ENCODE data around the gene NRXN2.

NRXN2 gene

DNA sequence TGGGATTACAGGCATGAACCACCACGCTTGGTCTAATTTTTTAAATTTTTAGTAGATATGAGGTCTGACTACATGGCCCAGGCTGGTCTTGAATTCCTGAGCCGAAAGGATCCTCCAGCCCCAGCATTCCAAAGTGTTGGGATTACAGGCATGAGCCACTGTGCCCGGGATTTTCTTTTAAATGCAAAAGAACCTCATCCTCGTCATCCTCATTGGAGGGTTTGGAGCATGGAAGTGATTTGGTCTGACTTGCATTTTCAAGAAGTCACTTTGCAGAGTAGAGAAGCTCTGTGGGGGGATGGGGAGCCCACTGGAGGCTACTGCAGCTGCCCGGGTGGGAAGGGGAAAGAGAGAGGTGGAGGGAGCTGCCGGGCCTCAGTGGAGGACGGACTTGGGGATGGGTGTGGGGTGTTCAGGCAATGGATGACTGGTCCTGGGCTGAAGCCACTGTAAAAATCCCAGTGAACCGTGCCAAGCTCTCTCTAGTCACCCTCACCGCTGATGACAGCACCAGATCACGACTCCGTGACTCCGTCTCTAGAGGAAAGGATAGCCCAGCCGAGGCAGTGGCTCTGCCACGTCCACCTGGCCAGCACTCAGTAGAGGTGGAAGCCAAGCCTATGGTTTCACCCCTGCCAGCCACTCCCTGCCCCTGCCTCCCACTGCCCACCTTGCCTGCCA, 164.8 kb downstream of the NRXN2 start:
- Histone ChIP-seq H3F3A (ENCODE audit: insufficient read depth, low read length) (no peaks in the 10 kb centered on the region), H3K4me1 (ENCODE audit: insufficient read depth, low read length, severe bottlenecking) (no peaks in the 10 kb centered on the region), H3K9me3 (ENCODE audit: low read length) (no peaks in the 10 kb centered on the region), H2AFZ (ENCODE audit: low read length) (no peak overlapping the region), H3K79me2 (ENCODE audit: insufficient read depth, low read length) (no peaks in the 10 kb centered on the region), H3K36me3 (ENCODE audit: insufficient read depth, low read length) (no peaks in the 10 kb centered on the region), H4K20me1 (ENCODE audit: insufficient read depth, low read length) (no peaks in the 10 kb centered on the region), H3K27me3 (ENCODE audit: insufficient read depth, low read length) (0 out of 2 replicates have a peak, but pooled peaks cover 3% of the 10 kb centered on the region), H3K4me3 (ENCODE audit: low read depth, low read length, poor library complexity, severe bottlenecking) (no peak overlapping the region), H3K9ac (ENCODE audit: low read length) (no peak overlapping the region), H3K4me2 (ENCODE audit: low read length) (no peak overlapping the region), H3K27ac (ENCODE audit: low read depth, low read length, poor library complexity, severe bottlenecking) (no peak overlapping the region), H3K9me2 (ENCODE audit: low read depth, low read length) (no peaks in the 10 kb centered on the region)
- TF ChIP-seq, protein P1, sequence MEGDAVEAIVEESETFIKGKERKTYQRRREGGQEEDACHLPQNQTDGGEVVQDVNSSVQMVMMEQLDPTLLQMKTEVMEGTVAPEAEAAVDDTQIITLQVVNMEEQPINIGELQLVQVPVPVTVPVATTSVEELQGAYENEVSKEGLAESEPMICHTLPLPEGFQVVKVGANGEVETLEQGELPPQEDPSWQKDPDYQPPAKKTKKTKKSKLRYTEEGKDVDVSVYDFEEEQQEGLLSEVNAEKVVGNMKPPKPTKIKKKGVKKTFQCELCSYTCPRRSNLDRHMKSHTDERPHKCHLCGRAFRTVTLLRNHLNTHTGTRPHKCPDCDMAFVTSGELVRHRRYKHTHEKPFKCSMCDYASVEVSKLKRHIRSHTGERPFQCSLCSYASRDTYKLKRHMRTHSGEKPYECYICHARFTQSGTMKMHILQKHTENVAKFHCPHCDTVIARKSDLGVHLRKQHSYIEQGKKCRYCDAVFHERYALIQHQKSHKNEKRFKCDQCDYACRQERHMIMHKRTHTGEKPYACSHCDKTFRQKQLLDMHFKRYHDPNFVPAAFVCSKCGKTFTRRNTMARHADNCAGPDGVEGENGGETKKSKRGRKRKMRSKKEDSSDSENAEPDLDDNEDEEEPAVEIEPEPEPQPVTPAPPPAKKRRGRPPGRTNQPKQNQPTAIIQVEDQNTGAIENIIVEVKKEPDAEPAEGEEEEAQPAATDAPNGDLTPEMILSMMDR (IDR thresholded peaks at IDR 0.05; ENCODE audit: low read length), result no peak
- TF ChIP-seq EZH2 (IDR thresholded peaks at IDR 0.05; ENCODE audit: borderline replicate concordance, low read length), result no peak

DNA sequence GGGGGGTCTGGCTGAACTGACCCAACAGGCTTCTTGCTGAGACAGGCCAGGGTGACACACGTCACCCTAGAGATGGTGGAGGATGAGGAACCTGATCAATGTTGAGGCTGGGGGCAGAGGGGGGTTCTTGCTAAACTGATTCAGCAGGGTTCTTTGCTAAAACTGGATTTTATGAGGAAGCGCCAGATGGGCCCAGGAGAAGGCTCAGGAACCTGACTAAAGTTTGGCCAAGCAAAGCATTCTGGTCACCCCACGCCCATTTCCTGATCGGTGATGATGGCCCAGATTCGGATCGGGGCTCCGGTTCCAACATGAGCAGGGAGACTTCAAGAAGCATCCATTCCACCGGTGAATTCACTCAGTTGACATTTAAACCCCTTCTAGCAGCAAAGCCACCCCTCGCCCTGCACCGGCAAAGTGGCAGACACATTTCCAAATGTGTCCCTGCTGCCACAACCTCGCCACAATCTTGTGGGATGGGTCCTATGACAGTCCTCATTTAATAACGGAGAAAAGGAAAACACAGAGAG, 166.2 kb downstream of the NRXN2 start:
- Histone ChIP-seq H3K4me3 (ENCODE audit: low read depth, low read length, poor library complexity, severe bottlenecking) (no peak overlapping the region), H2AFZ (ENCODE audit: low read length) (no peak overlapping the region), H3K9me2 (ENCODE audit: low read depth, low read length) (no peaks in the 10 kb centered on the region), H3K9ac (ENCODE audit: low read length) (no peak overlapping the region), H3K27me3 (ENCODE audit: insufficient read depth, low read length) (0 out of 2 replicates have a peak, but pooled peaks cover 3% of the 10 kb centered on the region), H3K36me3 (ENCODE audit: insufficient read depth, low read length) (no peaks in the 10 kb centered on the region), H3K9me3 (ENCODE audit: low read length) (no peaks in the 10 kb centered on the region), H4K20me1 (ENCODE audit: insufficient read depth, low read length) (no peaks in the 10 kb centered on the region), H3K27ac (ENCODE audit: low read depth, low read length, poor library complexity, severe bottlenecking) (no peak overlapping the region), H3K4me1 (ENCODE audit: insufficient read depth, low read length, severe bottlenecking) (no peaks in the 10 kb centered on the region), H3K4me2 (ENCODE audit: low read length) (no peak overlapping the region), H3K79me2 (ENCODE audit: insufficient read depth, low read length) (no peaks in the 10 kb centered on the region), H3F3A (ENCODE audit: insufficient read depth, low read length) (no peaks in the 10 kb centered on the region)
- TF ChIP-seq EZH2 (IDR thresholded peaks at IDR 0.05; ENCODE audit: borderline replicate concordance, low read length), result no peak
- TF ChIP-seq, protein P1 (IDR thresholded peaks at IDR 0.05; ENCODE audit: low read length), result no peak
